Measurements from ENCODE around the gene NR2F2. TPM values are rescaled to one million over a fixed set of nuclear protein-coding genes. Genes with fewer than 3 reads are reported as not detected.

The NR2F2 gene
- total RNA-seq (2014; rRNA removed; shearing (Covaris generic)) (not detected in 2 replicates), polyA plus RNA-seq (2016; fragmentation: Nextera tagmentation; extraction: Ambion mirVana) (0.16 and 0.23 TPM in 2 replicates)
- long read RNA-seq: 0 reads

DNA sequence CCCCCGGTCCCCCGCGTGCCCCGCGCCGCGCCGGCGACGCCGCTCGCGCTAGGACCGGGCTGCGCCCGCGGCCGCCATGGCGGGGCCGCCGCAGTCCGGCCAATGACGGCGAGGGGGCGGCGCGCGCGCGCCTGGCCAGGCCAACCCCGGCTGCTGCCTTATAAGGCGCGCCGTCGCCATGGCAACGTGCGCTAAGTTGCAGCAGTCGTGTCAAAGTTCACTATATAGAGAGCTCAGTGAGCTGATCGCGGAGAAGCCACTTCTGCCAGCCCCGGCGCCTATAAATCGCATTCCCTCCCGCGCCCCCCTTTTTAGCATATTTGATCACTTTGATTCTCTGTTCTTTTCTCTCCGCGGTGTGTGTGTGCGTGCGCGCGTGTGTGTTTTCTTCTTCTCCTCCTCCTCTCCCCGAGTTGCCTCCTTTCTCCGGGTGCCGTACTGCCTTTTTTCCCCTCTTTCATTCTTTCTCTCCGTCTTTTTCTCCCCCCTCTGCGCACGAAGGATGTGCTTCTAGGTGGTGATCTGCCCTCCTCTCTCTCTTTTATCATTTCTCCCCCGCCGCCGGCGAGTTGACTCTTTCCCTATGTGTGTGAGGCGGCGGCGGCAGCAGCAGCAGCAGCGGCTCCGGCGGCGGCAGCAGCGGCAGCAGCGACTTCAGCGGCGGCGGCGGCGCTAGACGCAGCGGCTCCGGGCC lies at the start of gene NR2F2:
TSS of gene NR2F2 (plus strand) at position 251 of the 694 bp plus-strand sequence. CDS start 1,406 bp downstream, outside the sequence.
- peak; percentile 19 for ATAC-seq
- Histone ChIP-seq H3K4me2 (peak within 1 kb of the TSS; percentile 91), H3K4me1 (ENCODE audit: insufficient read depth) (peaks cover 78% of the 10 kb centered on the region), H3K9me2 (ENCODE audit: insufficient read depth) (no peaks in the 10 kb centered on the region), H3K36me3 (ENCODE audit: insufficient read depth) (no peaks in the 10 kb centered on the region), H3F3A (replicated peaks; ENCODE audit: low read depth) (peaks cover 43% of the 10 kb centered on the region), H4K20me1 (replicated peaks; ENCODE audit: insufficient read depth) (peaks cover 8% of the 10 kb centered on the region; the same call in 1 of the 2 replicates), H3K4me3 (peak within 1 kb of the TSS; percentile 65), H2AFZ (peak within 1 kb of the TSS; percentile 77), H3K27me3 (ENCODE audit: insufficient read depth) (peaks cover 95% of the 10 kb centered on the region), H3K27ac (ENCODE audit: low read depth) (no peak within 1 kb of the TSS), H3K79me2 (replicated peaks; ENCODE audit: insufficient read depth) (no peaks in the 10 kb centered on the region)
- Mint-ChIP-seq H3K9me3 (peaks cover 3% of the 10 kb centered on the region), H3K4me1 (peaks cover 64% of the 10 kb centered on the region), H3K27me3 (ENCODE audit: insufficient read depth, low read depth, poor library complexity) (peaks cover 93% of the 10 kb centered on the region), H3K36me3 (ENCODE audit: low read depth) (no peaks in the 10 kb centered on the region), H3K27ac (no peak within 1 kb of the TSS), H3K4me3 (peak within 1 kb of the TSS; percentile 73)
- TF ChIP-seq EZH2 (IDR thresholded peaks at IDR 0.05; ENCODE audit: low read depth, unreplicated experiment) (peak; percentile 99), CTCF (conservative IDR thresholded peaks at IDR 0.05; ENCODE audit: low read depth in 2 of 2) (no peak), ZNF331 (CRISPR knock-in tag; IDR thresholded peaks at IDR 0.05; ENCODE audit: low read depth) (no peak), EZH2phosphoT487 (IDR thresholded peaks at IDR 0.05; ENCODE audit: unreplicated experiment) (peak; percentile 98)
- peak; percentile 98 for DNase-seq (ENCODE audit: low spot score)

DNA sequence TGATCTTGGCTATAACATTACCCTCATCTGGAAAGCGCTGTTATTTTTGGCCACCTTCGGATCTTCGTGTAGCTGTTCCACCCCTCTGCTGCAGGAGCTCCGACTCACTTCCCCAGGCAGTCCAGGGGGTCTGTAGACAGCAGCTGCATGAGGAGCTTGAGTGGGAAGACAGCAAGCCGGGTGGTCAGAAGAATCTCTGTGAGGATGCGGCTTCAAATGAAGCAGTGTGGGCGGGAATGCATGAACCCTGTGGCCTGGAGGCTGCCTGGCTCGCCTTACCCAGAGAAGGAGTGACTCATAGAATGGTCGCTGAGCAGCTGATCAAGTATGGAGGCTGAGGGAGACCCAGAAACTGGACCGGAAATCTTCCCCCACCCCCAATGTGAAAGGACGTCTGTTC lies 45.2 kb upstream of the NR2F2 start:
- no peaks in the 10 kb centered on the region; the same call in 2 of the 3 replicates for H3K9me3 Mint-ChIP-seq
- Histone ChIP-seq H3K9me2 (ENCODE audit: insufficient read depth) (no peaks in the 10 kb centered on the region), H3K4me2 (0 out of 2 replicates have a peak overlapping the region, but pooled peaks have one; percentile 38), H3K79me2 (replicated peaks; ENCODE audit: insufficient read depth) (no peaks in the 10 kb centered on the region), H3K27me3 (ENCODE audit: insufficient read depth) (no peaks in the 10 kb centered on the region), H3K4me3 (no peak overlapping the region), H3F3A (replicated peaks; ENCODE audit: low read depth) (no peaks in the 10 kb centered on the region), H3K4me1 (ENCODE audit: insufficient read depth) (peaks cover 9% of the 10 kb centered on the region), H3K36me3 (ENCODE audit: insufficient read depth) (no peaks in the 10 kb centered on the region), H2AFZ (peak overlapping the region; percentile 72; the same call in 1 of the 2 replicates), H4K20me1 (replicated peaks; ENCODE audit: insufficient read depth) (no peaks in the 10 kb centered on the region), H3K27ac (ENCODE audit: low read depth) (no peak overlapping the region)
- DNase-seq (ENCODE audit: low spot score) (no peak), ATAC-seq (peak; percentile 31; the same call in 2 of the 3 replicates)
- peaks cover 18% of the 10 kb centered on the region for H3K4me1 Mint-ChIP-seq
- no peak overlapping the region for H3K4me3 Mint-ChIP-seq
- H3K27me3 Mint-ChIP-seq (ENCODE audit: insufficient read depth, low read depth, poor library complexity): peaks cover 10% of the 10 kb centered on the region
- H3K36me3 Mint-ChIP-seq (ENCODE audit: low read depth): no peaks in the 10 kb centered on the region
- H3K27ac Mint-ChIP-seq: no peak overlapping the region
- TF ChIP-seq NANOG (IDR thresholded peaks at IDR 0.05; ENCODE audit: borderline replicate concordance) (no peak), EZH2phosphoT487 (IDR thresholded peaks at IDR 0.05; ENCODE audit: unreplicated experiment) (no peak), ZNF331 (CRISPR knock-in tag; IDR thresholded peaks at IDR 0.05; ENCODE audit: low read depth) (no peak), JUNB (IDR thresholded peaks at IDR 0.05; ENCODE audit: unreplicated experiment) (no peak), POLR2AphosphoS5 (IDR thresholded peaks at IDR 0.05; ENCODE audit: low read depth) (no peak), CREB1 (CRISPR knock-in tag; IDR thresholded peaks at IDR 0.05; ENCODE audit: low read depth) (no peak), ZNF114 (CRISPR knock-in tag; IDR thresholded peaks at IDR 0.05) (no peak)
- TF ChIP-seq, protein P1, sequence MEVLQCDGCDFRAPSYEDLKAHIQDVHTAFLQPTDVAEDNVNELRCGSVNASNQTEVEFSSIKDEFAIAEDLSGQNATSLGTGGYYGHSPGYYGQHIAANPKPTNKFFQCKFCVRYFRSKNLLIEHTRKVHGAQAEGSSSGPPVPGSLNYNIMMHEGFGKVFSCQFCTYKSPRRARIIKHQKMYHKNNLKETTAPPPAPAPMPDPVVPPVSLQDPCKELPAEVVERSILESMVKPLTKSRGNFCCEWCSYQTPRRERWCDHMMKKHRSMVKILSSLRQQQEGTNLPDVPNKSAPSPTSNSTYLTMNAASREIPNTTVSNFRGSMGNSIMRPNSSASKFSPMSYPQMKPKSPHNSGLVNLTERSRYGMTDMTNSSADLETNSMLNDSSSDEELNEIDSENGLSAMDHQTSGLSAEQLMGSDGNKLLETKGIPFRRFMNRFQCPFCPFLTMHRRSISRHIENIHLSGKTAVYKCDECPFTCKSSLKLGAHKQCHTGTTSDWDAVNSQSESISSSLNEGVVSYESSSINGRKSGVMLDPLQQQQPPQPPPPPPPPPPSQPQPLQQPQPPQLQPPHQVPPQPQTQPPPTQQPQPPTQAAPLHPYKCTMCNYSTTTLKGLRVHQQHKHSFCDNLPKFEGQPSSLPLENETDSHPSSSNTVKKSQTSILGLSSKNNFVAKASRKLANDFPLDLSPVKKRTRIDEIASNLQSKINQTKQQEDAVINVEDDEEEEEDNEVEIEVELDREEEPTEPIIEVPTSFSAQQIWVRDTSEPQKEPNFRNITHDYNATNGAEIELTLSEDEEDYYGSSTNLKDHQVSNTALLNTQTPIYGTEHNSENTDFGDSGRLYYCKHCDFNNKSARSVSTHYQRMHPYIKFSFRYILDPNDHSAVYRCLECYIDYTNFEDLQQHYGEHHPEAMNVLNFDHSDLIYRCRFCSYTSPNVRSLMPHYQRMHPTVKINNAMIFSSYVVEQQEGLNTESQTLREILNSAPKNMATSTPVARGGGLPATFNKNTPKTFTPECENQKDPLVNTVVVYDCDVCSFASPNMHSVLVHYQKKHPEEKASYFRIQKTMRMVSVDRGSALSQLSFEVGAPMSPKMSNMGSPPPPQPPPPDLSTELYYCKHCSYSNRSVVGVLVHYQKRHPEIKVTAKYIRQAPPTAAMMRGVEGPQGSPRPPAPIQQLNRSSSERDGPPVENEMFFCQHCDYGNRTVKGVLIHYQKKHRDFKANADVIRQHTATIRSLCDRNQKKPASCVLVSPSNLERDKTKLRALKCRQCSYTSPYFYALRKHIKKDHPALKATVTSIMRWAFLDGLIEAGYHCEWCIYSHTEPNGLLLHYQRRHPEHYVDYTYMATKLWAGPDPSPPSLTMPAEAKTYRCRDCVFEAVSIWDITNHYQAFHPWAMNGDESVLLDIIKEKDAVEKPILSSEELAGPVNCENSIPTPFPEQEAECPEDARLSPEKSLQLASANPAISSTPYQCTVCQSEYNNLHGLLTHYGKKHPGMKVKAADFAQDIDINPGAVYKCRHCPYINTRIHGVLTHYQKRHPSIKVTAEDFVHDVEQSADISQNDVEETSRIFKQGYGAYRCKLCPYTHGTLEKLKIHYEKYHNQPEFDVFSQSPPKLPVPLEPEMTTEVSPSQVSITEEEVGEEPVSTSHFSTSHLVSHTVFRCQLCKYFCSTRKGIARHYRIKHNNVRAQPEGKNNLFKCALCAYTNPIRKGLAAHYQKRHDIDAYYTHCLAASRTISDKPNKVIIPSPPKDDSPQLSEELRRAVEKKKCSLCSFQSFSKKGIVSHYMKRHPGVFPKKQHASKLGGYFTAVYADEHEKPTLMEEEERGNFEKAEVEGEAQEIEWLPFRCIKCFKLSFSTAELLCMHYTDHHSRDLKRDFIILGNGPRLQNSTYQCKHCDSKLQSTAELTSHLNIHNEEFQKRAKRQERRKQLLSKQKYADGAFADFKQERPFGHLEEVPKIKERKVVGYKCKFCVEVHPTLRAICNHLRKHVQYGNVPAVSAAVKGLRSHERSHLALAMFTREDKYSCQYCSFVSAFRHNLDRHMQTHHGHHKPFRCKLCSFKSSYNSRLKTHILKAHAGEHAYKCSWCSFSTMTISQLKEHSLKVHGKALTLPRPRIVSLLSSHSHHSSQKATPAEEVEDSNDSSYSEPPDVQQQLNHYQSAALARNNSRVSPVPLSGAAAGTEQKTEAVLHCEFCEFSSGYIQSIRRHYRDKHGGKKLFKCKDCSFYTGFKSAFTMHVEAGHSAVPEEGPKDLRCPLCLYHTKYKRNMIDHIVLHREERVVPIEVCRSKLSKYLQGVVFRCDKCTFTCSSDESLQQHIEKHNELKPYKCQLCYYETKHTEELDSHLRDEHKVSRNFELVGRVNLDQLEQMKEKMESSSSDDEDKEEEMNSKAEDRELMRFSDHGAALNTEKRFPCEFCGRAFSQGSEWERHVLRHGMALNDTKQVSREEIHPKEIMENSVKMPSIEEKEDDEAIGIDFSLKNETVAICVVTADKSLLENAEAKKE (CRISPR knock-in tag; IDR thresholded peaks at IDR 0.05): no peak
